K562 (cell line): ENCODE results near the gene SLC41A3. TPM values are rescaled to one million over a fixed set of nuclear protein-coding genes. Genes with fewer than 3 reads are reported as not detected.
A peak's percentile ranks its signal among the peaks of the same experiment; 100 is the strongest.

Experiments
- CREB3L1 ChIP-seq: fragments of 450-650 bp; IDR thresholded peaks from 2 replicates; pipeline ENCODE4 v1.6.1; 2014; ENCODE audit warnings: low read depth, mild to moderate bottlenecking, moderate library complexity, borderline replicate concordance
- KLF6 ChIP-seq: fragments of 250-450 bp; sonication (Bioruptor Pico); IDR thresholded peaks from 2 replicates; pipeline ENCODE4 v1.4.0; 2020; ENCODE audit warnings: mild to moderate bottlenecking, moderate library complexity, borderline replicate concordance
- LARP7 ChIP-seq: fragments of 450-650 bp; IDR thresholded peaks from 2 replicates; pipeline ENCODE4 v1.6.1; 2016
- MCM3 ChIP-seq: fragments of 450-650 bp; IDR thresholded peaks from 2 replicates; pipeline ENCODE4 v1.6.1; 2016
- NCOA2 ChIP-seq, 2 experiments: fragments of 450-650 bp; IDR thresholded peaks; 2 replicates each; pipeline ENCODE4 v1.6.1; 2018; ENCODE audit warnings: mild to moderate bottlenecking in 2 of 2, moderate library complexity in 1 of 2; ENCODE audit not compliant: partially characterized antibody in 2 of 2
- NCOR1 ChIP-seq: fragments of 450-650 bp; IDR thresholded peaks from 2 replicates; pipeline ENCODE4 v1.6.1; 2016; ENCODE audit warnings: mild to moderate bottlenecking, moderate library complexity
- PHF21A ChIP-seq: fragments of 450-650 bp; IDR thresholded peaks from 2 replicates; pipeline ENCODE4 v1.6.1; 2017; ENCODE audit warnings: low read depth, borderline replicate concordance
- TCF3 ChIP-seq: sonication (generic); formaldehyde crosslinking; IDR thresholded peaks from 2 replicates; pipeline ENCODE4 v1.4.0; 2020; ENCODE audit warnings: mild to moderate bottlenecking, missing genetic modification reagents
- TEAD4 ChIP-seq, 2 experiments: sonication (generic) in 1 of 2; formaldehyde crosslinking in 1 of 2; IDR thresholded peaks; 2 replicates each; pipeline versions ENCODE4 v1.6.1 to v1.8.0; 2012 to 2022; ENCODE audit warnings: borderline replicate concordance in 1 of 2, inconsistent platforms in 1 of 2, low read length in 1 of 2, mild to moderate bottlenecking in 1 of 2, missing genetic modification reagents in 1 of 2
- ZEB2 ChIP-seq: fragments of 450-650 bp; IDR thresholded peaks from 2 replicates; pipeline ENCODE4 v1.6.1; 2016
- ZFPM2 ChIP-seq: fragments of 250-450 bp; sonication (Bioruptor Pico); IDR thresholded peaks from 2 replicates; pipeline ENCODE4 v1.5.1; 2022; ENCODE audit warnings: mild to moderate bottlenecking
- ZHX1 ChIP-seq: fragments of 150-350 bp; conservative IDR thresholded peaks from 2 replicates; pipeline ENCODE4 v1.6.1; 2014; ENCODE audit warnings: low read length
- ZNF445 ChIP-seq: fragments of 250-450 bp; sonication (Bioruptor Pico); IDR thresholded peaks from 2 replicates; pipeline ENCODE4 v1.4.0; 2020; ENCODE audit warnings: low read depth, mild to moderate bottlenecking, moderate library complexity
- ZNF609 ChIP-seq: sonication (generic); formaldehyde crosslinking; IDR thresholded peaks from 2 replicates; pipeline ENCODE4 v1.8.1; 2023; ENCODE audit warnings: missing genetic modification reagents, mild to moderate bottlenecking, borderline replicate concordance
- ZNF830 ChIP-seq: fragments of 250-450 bp; sonication (Bioruptor Pico); IDR thresholded peaks from 2 replicates; pipeline ENCODE4 v1.5.0; 2021; ENCODE audit warnings: mild to moderate bottlenecking
- ZSCAN29 ChIP-seq: fragments of 450-650 bp; IDR thresholded peaks from 2 replicates; pipeline ENCODE4 v1.6.1; 2017
- polyA plus RNA-seq, 8 experiments: library from polyadenylated mRNA; depleted of rRNA in 4 of 8; stranded (reverse) in 5 of 8; unstranded in 3 of 8; fragments of >200 nt; fragmentation: Nextera tagmentation in 2 of 8; fragmentation: Illumina TruSeq in 1 of 8; extraction: Ambion mirVana in 2 of 8; extraction: Trizol in 1 of 8; gene quantifications; 2 replicates each; pipeline versions ENCODE4 v1.2.1 to v1.2.3, GENCODE V29; 2011 to 2014; ENCODE audit warnings: inconsistent platforms in 1 of 8, missing spikeins in 1 of 8
- total RNA-seq, 7 experiments: library from RNA; depleted of rRNA in 6 of 7; stranded (reverse); fragments of >200 nt in 6 of 7; fragmentation: Illumina TruSeq in 2 of 7; extraction: Trizol in 2 of 7; gene quantifications; 2 replicates each; pipeline versions ENCODE4 v1.2.1 to v1.2.3, GENCODE V29; 2011 to 2021; ENCODE audit warnings: low replicate concordance in 1 of 7
- TF ChIP-seq, protein P1 (sequence below): fragments of 450-650 bp; formaldehyde crosslinking; IDR thresholded peaks from 2 replicates; pipeline ENCODE4 v1.4.0; 2020; ENCODE audit warnings: mild to moderate bottlenecking, moderate library complexity
- TF ChIP-seq, protein P2 (sequence below): sonication (generic); formaldehyde crosslinking; IDR thresholded peaks from 2 replicates; pipeline ENCODE4 v1.8.1; 2022; ENCODE audit warnings: missing genetic modification reagents

SLC41A3 gene
- total and polyA plus RNA-seq, 9 of the 15 experiments (the other 6 are each of a cell fraction or from before 2014, with no cell fraction given), result 4.1 to 20.7 (median 11.2) TPM

- TF ChIP-seq ZNF609 (CRISPR knock-in tag) (no peak), ZNF830 (no peak), ZSCAN29 (0 out of 2 replicates have a peak, but pooled peaks have one; percentile 49), ZNF445 (CRISPR knock-in tag) (no peak), NCOA2 (IDR thresholded peaks at IDR 0.05; ENCODE audit: partially characterized antibody in 2 of 2) (no peak), ZEB2 (no peak), ZFPM2 (CRISPR knock-in tag) (no peak), LARP7 (no peak), CREB3L1 (no peak), PHF21A (no peak), KLF6 (no peak), NCOR1 (peak; percentile 19; the same call in 1 of the 2 replicates), MCM3 (no peak), TEAD4 (IDR thresholded peaks at IDR 0.05; ENCODE audit: low read length) (peak; percentile 37; the same call in 1 of the 2 replicates), TEAD4 (CRISPR knock-in tag; IDR thresholded peaks at IDR 0.05; ENCODE audit: borderline replicate concordance) (no peak), ZHX1 (no peak), TCF3 (CRISPR knock-in tag) (peak; percentile 28; the same call in 1 of the 2 replicates)
- TF ChIP-seq, protein P1, sequence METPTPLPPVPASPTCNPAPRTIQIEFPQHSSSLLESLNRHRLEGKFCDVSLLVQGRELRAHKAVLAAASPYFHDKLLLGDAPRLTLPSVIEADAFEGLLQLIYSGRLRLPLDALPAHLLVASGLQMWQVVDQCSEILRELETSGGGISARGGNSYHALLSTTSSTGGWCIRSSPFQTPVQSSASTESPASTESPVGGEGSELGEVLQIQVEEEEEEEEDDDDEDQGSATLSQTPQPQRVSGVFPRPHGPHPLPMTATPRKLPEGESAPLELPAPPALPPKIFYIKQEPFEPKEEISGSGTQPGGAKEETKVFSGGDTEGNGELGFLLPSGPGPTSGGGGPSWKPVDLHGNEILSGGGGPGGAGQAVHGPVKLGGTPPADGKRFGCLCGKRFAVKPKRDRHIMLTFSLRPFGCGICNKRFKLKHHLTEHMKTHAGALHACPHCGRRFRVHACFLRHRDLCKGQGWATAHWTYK (CRISPR knock-in tag), result no peak
- TF ChIP-seq, protein P2, sequence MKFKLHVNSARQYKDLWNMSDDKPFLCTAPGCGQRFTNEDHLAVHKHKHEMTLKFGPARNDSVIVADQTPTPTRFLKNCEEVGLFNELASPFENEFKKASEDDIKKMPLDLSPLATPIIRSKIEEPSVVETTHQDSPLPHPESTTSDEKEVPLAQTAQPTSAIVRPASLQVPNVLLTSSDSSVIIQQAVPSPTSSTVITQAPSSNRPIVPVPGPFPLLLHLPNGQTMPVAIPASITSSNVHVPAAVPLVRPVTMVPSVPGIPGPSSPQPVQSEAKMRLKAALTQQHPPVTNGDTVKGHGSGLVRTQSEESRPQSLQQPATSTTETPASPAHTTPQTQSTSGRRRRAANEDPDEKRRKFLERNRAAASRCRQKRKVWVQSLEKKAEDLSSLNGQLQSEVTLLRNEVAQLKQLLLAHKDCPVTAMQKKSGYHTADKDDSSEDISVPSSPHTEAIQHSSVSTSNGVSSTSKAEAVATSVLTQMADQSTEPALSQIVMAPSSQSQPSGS, result no peak
Measured at GRCh38 chr3:126084768-126085180, 850 bp upstream of the SLC41A3 start (continued).
